GM18868 (cell line): ENCODE measurements around the gene NDUFS6.
"Not testable (repeated sequence)": the region's sequence is repeated elsewhere in the genome, so short reads cannot be mapped to it uniquely, and the experiment has no call there.

Source experiments
- ATAC-seq: cut with Tn5 transposase; IDR thresholded peaks from one replicate; pipeline ENCODE4 v1.9.1; 2021; ENCODE audit warnings: mild to moderate bottlenecking, moderate library complexity; ENCODE audit not compliant: unreplicated experiment

The NDUFS6 gene

GRCh38 chr5:1831257-1831656 lies 30.1 kb downstream of the NDUFS6 start:
- ATAC-seq = no peak

GRCh38 chr5:1831677-1832313 lies 30.6 kb downstream of the NDUFS6 start:
- ATAC-seq = no peak

GRCh38 chr5:1832511-1833250 lies 31.5 kb downstream of the NDUFS6 start:
- no peak for ATAC-seq

- no peak for ATAC-seq
Measured at GRCh38 chr5:1833264-1834021, 32.2 kb downstream of the NDUFS6 start.

GRCh38 chr5:1834022-1834551 lies 32.9 kb downstream of the NDUFS6 start:
- ATAC-seq = no peak

- ATAC-seq = no peak
Measured at GRCh38 chr5:1834721-1835429, 33.7 kb downstream of the NDUFS6 start.

- no peak for ATAC-seq
Measured at GRCh38 chr5:1835431-1835830, 34.2 kb downstream of the NDUFS6 start.

GRCh38 chr5:1836176-1836890 lies 35.1 kb downstream of the NDUFS6 start:
- no peak for ATAC-seq

- no peak for ATAC-seq
Measured at GRCh38 chr5:1836891-1837880, 36.0 kb downstream of the NDUFS6 start.

- ATAC-seq = no peak
Measured at GRCh38 chr5:1838013-1838412, 36.8 kb downstream of the NDUFS6 start.

GRCh38 chr5:1840071-1840547 lies 38.9 kb downstream of the NDUFS6 start:
- ATAC-seq = no peak

GRCh38 chr5:1840741-1841521 lies 39.7 kb downstream of the NDUFS6 start:
- no peak for ATAC-seq

- no peak for ATAC-seq
Measured at GRCh38 chr5:1842004-1842819, 41.0 kb downstream of the NDUFS6 start.

- not testable (repeated sequence) for ATAC-seq
Measured at GRCh38 chr5:1843761-1844160, 42.6 kb downstream of the NDUFS6 start.

- ATAC-seq = no peak
Measured at GRCh38 chr5:1844708-1845436, 43.7 kb downstream of the NDUFS6 start.

GRCh38 chr5:1845696-1846095 lies 44.5 kb downstream of the NDUFS6 start:
- ATAC-seq = no peak

GRCh38 chr5:1846583-1846982 lies 45.4 kb downstream of the NDUFS6 start:
- no peak for ATAC-seq
